Retinal pigment epithelial cell (primary cell): ENCODE data around the gene AUNIP.

Experiments
- DNase-seq: peaks from one replicate; pipeline ENCODE4 v3.0.0-alpha.2; 2010; ENCODE audit warnings: low read depth
- H3K4me3 ChIP-seq: 2 replicates; pipeline ENCODE4 v1.5.1; 2011; ENCODE audit warnings: mild to moderate bottlenecking, low read length, control low read depth, moderate library complexity
- TF ChIP-seq, protein P1 (sequence below): conservative IDR thresholded peaks from 2 replicates; pipeline ENCODE4 v1.5.1; 2011; ENCODE audit warnings: low read depth, low read length, control low read depth, inconsistent platforms

The AUNIP gene

DNA sequence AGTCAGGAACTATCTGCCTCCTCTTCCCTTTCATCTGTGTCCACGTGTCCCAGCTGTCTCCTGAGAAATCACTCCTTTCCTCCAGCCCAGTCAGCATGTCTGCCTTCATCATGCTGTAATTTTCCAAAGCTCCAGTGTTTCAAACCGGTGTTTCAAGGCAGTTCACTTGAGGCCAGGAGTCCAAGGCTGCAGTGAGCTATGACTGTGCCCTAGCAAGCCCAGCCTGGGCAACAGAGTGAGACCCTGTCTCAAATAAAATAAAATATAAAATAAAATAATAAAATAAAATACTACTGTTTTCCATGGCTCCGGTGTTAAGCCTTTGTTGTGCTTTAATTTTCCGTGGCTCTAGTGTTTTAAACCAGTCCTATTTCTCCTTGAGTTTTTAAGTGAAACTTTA, 67.1 kb downstream of the AUNIP start:
- TF ChIP-seq, protein P1, sequence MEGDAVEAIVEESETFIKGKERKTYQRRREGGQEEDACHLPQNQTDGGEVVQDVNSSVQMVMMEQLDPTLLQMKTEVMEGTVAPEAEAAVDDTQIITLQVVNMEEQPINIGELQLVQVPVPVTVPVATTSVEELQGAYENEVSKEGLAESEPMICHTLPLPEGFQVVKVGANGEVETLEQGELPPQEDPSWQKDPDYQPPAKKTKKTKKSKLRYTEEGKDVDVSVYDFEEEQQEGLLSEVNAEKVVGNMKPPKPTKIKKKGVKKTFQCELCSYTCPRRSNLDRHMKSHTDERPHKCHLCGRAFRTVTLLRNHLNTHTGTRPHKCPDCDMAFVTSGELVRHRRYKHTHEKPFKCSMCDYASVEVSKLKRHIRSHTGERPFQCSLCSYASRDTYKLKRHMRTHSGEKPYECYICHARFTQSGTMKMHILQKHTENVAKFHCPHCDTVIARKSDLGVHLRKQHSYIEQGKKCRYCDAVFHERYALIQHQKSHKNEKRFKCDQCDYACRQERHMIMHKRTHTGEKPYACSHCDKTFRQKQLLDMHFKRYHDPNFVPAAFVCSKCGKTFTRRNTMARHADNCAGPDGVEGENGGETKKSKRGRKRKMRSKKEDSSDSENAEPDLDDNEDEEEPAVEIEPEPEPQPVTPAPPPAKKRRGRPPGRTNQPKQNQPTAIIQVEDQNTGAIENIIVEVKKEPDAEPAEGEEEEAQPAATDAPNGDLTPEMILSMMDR, result no peak
- DNase-seq, result no peak
- no peak overlapping the region for H3K4me3 ChIP-seq

DNA sequence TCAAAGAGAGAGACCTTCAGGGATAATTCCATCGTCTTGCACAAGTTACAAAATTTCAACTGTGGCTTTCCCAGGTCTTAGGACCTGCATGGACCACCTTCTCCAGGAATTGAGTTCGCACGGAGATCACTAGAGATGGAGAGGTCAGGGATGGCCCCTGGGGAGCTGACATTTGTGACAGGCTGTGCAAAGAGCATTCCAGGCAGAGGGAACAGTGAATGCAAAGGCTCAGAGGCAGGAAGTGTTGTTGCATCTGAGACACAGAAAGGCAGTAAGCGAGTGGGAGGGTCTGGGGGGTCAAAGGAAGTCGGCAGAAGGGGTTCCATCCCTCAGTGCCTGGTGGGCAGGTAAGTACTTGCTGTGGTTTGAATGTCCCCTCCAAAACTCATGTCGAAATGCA, 68.8 kb downstream of the AUNIP start:
- TF ChIP-seq, protein P1, result no peak
- H3K4me3 ChIP-seq, result no peak overlapping the region
- no peak for DNase-seq

DNA sequence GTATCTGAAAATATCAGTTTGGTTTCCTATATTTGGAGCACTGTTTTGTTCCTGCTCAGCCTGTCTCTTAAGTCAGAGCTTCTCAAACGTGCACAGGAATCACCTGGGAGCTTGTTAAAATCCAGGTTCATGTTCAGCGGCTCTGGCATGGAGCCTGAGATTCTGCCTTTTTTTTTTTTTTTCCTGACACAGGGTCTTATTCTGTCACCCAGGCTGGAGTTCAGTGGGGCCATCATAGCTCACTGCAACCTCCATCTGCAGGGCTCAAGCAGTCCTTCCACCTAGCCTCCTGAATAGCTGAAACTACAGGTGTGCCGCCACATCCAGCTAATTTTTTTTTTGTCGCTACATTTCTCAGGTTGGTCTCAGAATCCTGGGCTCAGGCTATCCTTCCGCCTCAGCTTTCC, 71.5 kb downstream of the AUNIP start:
- no peak for DNase-seq
- TF ChIP-seq, protein P1, result no peak
- no peak overlapping the region for H3K4me3 ChIP-seq

DNA sequence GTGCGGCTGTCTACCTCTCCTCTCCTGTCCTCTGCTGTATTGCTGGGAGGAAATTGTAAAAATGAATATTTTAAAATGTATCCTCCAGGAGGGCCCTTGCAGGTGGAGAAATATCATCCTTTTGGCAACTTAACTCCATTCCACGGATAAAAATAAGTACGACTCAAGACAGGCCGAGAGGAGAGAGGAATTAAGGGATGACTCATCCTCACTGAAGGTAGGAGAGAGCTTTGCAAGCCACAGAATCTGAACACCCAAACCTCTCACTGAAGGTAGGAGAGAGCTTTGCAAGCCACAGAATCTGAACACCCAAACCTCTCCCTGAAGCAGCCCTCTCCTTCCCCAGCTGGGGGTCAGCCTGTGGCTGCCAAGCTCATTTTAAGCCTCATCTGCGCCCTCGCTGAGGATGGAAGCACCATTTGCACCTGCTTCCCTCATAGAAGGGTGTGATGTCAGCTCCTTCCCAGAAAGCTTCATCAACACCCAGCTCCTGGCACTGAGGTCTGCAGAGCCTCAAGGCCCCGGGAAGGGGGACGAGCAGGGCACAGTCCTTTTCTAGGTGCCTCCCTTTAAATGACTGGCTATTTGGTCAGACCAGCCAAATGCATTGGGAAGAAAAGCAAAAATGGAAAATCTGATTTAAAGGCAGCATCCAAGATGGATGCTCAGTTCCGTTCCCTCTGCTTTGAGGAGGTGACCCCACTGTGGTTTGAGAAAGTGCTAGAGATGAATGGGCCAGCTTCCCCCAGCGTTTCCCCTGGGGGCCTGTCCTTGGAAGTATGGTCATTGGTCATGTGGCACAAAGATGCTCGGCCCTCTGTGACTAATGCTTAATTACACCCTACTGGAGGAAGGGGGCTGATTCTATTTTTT, 72.1 kb downstream of the AUNIP start:
- TF ChIP-seq, protein P1, result no peak
- no peak for DNase-seq

DNA sequence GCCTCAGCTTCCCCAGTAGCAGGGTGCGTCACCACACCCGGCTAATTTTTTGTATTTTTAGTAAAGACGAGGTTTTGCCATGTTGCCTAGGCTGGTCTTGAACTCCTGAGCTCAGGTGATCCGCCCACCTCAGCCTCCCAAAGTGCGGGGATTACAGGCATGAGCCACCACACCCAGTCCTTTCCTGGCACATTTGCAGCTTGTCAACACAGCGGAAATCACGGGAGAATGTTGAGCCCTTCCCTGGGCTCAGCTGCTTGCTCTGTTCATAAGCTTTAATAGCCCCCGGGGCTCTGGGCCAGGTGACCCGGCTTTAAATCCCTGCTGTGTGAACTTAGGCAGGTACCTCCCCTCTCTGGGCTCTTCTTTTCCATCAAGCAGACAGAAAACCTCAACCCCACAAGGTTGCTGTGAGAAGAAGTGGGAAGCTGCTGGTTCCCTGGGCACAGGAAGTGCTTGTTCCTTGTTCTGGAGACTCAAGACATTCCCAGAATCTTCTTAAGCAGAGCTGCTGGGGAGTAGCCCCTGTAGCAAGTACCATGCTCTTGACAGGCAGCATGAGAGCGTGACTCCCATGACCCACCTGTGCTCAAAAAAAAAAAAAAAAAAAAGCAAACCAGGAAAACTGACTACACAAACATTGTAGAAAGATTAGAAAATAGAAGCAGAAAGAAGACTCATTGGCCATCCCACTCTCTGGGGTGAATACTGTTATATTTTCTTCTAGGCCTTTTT, 73.8 kb downstream of the AUNIP start:
- TF ChIP-seq, protein P1, result no peak
- no peak overlapping the region for H3K4me3 ChIP-seq
- DNase-seq, result no peak

More for the DNA sequence above, 72.1 kb downstream of the AUNIP start:
- H3K4me3 ChIP-seq, result no peak overlapping the region

DNA sequence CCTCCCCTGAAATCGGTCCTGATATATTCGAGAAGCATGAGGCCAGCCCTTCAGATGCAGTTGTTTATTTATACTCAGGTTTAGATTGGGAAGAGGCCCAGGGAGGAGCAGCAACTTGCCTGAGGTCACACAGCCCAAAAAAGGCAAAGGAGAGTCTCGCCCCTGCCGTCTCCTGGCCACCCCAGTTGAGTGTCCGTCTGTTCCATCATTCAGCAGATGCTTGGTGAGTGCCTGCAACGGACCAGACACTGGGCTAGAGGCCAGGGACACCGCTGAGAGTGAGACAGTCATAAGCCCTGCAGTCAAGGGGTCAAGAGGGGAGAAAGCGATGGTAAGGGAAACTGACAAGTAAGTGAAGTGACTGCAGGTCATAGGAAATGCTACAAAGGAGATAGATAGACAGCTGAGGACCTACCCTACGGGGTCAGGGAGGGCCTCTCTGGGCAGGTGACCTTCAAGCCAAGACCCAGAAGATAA, 74.6 kb downstream of the AUNIP start:
- H3K4me3 ChIP-seq, result no peak overlapping the region

More for the DNA sequence above, 74.6 kb downstream of the AUNIP start:
- DNase-seq, result no peak
- TF ChIP-seq, protein P1, result no peak
